Keratinocyte (primary cell): Measurements from ENCODE around the gene MTNR1B.

Experiments
- EZH2 ChIP-seq: IDR thresholded peaks from one replicate; pipeline ENCODE4 v1.6.1; 2012; ENCODE audit warnings: inconsistent platforms, mild to moderate bottlenecking, low read length, moderate library complexity
- TF ChIP-seq, protein P1 (sequence below), 3 experiments: IDR thresholded peaks in 1 of 3; conservative IDR thresholded peaks in 1 of 3; optimal IDR thresholded peaks in 1 of 3; 2 replicates in 2 of 3; 3 replicates in 1 of 3; pipeline versions ENCODE3 to v1.5.1; 2011; ENCODE audit warnings: low read length in 3 of 3, mild to moderate bottlenecking in 3 of 3, moderate library complexity in 2 of 3, control low read depth in 1 of 3, inconsistent platforms in 1 of 3; ENCODE audit not compliant: insufficient read depth in 2 of 3; ENCODE audit errors: extremely low read depth in 1 of 3

DNA sequence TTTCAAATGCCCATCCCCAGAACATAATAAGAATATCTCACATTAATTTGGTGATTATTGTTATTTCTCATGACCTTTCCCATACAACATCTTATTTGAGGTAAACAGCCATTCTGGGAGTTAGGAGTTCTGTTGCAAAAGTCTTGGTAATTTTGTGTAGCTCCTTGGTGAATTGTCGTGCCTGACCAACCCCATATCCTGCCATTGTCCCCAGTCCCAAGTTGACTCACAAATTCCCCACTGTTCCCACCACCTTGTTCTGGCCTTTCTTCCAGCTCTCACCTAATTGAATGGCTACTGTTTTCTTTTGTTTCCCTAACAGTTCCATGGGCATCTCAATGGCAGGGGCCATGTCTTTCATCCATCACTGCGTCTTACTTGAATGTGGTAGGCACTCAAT, 8.0 kb downstream of the MTNR1B start:
- TF ChIP-seq, protein P1, sequence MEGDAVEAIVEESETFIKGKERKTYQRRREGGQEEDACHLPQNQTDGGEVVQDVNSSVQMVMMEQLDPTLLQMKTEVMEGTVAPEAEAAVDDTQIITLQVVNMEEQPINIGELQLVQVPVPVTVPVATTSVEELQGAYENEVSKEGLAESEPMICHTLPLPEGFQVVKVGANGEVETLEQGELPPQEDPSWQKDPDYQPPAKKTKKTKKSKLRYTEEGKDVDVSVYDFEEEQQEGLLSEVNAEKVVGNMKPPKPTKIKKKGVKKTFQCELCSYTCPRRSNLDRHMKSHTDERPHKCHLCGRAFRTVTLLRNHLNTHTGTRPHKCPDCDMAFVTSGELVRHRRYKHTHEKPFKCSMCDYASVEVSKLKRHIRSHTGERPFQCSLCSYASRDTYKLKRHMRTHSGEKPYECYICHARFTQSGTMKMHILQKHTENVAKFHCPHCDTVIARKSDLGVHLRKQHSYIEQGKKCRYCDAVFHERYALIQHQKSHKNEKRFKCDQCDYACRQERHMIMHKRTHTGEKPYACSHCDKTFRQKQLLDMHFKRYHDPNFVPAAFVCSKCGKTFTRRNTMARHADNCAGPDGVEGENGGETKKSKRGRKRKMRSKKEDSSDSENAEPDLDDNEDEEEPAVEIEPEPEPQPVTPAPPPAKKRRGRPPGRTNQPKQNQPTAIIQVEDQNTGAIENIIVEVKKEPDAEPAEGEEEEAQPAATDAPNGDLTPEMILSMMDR (optimal IDR thresholded peaks at IDR 0.05 in 1 of 3, IDR thresholded peaks at IDR 0.05 in 1 of 3, conservative IDR thresholded peaks at IDR 0.05 in 1 of 3; ENCODE audit: extremely low read depth in 1 of 3, insufficient read depth in 2 of 3, low read length in 3 of 3), result no peak
- TF ChIP-seq EZH2, result no peak
